H9 (cell line): Measurements from ENCODE around the gene YWHAB. TPM values are rescaled to one million over a fixed set of nuclear protein-coding genes. Genes with fewer than 3 reads are reported as not detected.

Experiments
- DNase-seq: peaks from one replicate; pipeline ENCODE4 v3.0.0-alpha.2; 2017
- H2AFZ ChIP-seq: one replicate; pipeline ENCODE4 v1.6.1; 2013; ENCODE audit warnings: mild to moderate bottlenecking, low read length, control low read depth, moderate library complexity
- H2AK5ac ChIP-seq: 2 replicates; pipeline ENCODE4 v1.6.1; 2013; ENCODE audit warnings: low read length, control low read depth, mixed read lengths; ENCODE audit not compliant: insufficient read length
- H2BK120ac ChIP-seq: one replicate; pipeline ENCODE4 v1.6.1; 2013; ENCODE audit warnings: low read depth, mild to moderate bottlenecking, low read length, control low read depth, inconsistent platforms; ENCODE audit not compliant: poor library complexity, severe bottlenecking
- H2BK12ac ChIP-seq: 2 replicates; pipeline ENCODE4 v1.6.1; 2013; ENCODE audit warnings: low read length, control low read depth, mixed read lengths, low read depth; ENCODE audit not compliant: insufficient read length
- H2BK15ac ChIP-seq: 2 replicates; pipeline ENCODE4 v1.6.1; 2013; ENCODE audit warnings: low read depth, low read length, control low read depth
- H2BK20ac ChIP-seq: one replicate; pipeline ENCODE4 v1.6.1; 2013; ENCODE audit warnings: low read depth, mild to moderate bottlenecking, low read length, control low read depth, inconsistent platforms; ENCODE audit not compliant: poor library complexity, severe bottlenecking
- H2BK5ac ChIP-seq: 2 replicates; pipeline ENCODE4 v1.6.1; 2013; ENCODE audit warnings: low read length, control low read depth, mixed read lengths; ENCODE audit not compliant: insufficient read length
- H3K14ac ChIP-seq: 2 replicates; pipeline ENCODE4 v1.6.1; 2013; ENCODE audit warnings: low read length, control low read depth; ENCODE audit not compliant: insufficient read depth
- H3K18ac ChIP-seq: 2 replicates; pipeline ENCODE4 v1.6.1; 2013; ENCODE audit warnings: low read depth, mild to moderate bottlenecking, mixed read lengths, low read length, control low read depth; ENCODE audit not compliant: insufficient read length
- H3K23ac ChIP-seq: 2 replicates; pipeline ENCODE4 v1.6.1; 2013; ENCODE audit warnings: low read length, control low read depth, mixed read lengths, low read depth; ENCODE audit not compliant: insufficient read length
- H3K23me2 ChIP-seq: 2 replicates; pipeline ENCODE4 v1.6.1; 2013; ENCODE audit warnings: low read depth, mild to moderate bottlenecking, mixed read lengths, low read length, control low read depth; ENCODE audit not compliant: insufficient read length, poor library complexity, severe bottlenecking
- H3K27ac ChIP-seq: 2 replicates; pipeline ENCODE4 v1.5.1; 2013; ENCODE audit warnings: low read length, control low read depth, mixed read lengths, low read depth; ENCODE audit not compliant: insufficient read length
- H3K27me3 ChIP-seq: 2 replicates; pipeline ENCODE4 v1.6.1; 2013; ENCODE audit warnings: low read length, control low read depth, inconsistent platforms; ENCODE audit not compliant: insufficient read depth
- H3K4ac ChIP-seq: 2 replicates; pipeline ENCODE4 v1.6.1; 2013; ENCODE audit warnings: low read depth, mild to moderate bottlenecking, control low read depth, inconsistent platforms, low read length, moderate library complexity
- H3K4me1 ChIP-seq: 2 replicates; pipeline ENCODE4 v1.6.1; 2013; ENCODE audit warnings: low read length, control low read depth, inconsistent platforms; ENCODE audit not compliant: insufficient read depth
- H3K4me2 ChIP-seq: 2 replicates; pipeline ENCODE4 v1.6.1; 2013; ENCODE audit warnings: low read length, control low read depth, mixed read lengths; ENCODE audit not compliant: insufficient read length, insufficient read depth
- H3K56ac ChIP-seq: 2 replicates; pipeline ENCODE4 v1.6.1; 2013; ENCODE audit warnings: low read depth, mild to moderate bottlenecking, mixed read lengths, low read length, control low read depth; ENCODE audit not compliant: insufficient read length
- H3K79me1 ChIP-seq: 2 replicates; pipeline ENCODE4 v1.6.1; 2013; ENCODE audit warnings: low read depth, mild to moderate bottlenecking, moderate library complexity, low read length, control low read depth, inconsistent platforms; ENCODE audit not compliant: insufficient read depth, poor library complexity, severe bottlenecking
- H3K79me2 ChIP-seq: 2 replicates; pipeline ENCODE4 v1.6.1; 2013; ENCODE audit warnings: low read length, control low read depth, inconsistent platforms; ENCODE audit not compliant: insufficient read depth
- H3K9ac ChIP-seq: 2 replicates; pipeline ENCODE4 v1.6.1; 2013; ENCODE audit warnings: low read length, control low read depth, mixed read lengths; ENCODE audit not compliant: insufficient read length; ENCODE audit errors: extremely low read depth
- H3K9me3 ChIP-seq: one replicate; pipeline ENCODE4 v1.6.1; 2013; ENCODE audit warnings: low read depth, low read length, inconsistent platforms; ENCODE audit not compliant: control insufficient read depth
- H3T11ph ChIP-seq: one replicate; pipeline ENCODE4 v1.6.1; 2013; ENCODE audit warnings: mild to moderate bottlenecking, low read length, control low read depth, inconsistent platforms
- H4K20me1 ChIP-seq: one replicate; pipeline ENCODE4 v1.6.1; 2013; ENCODE audit not compliant: control insufficient read depth, insufficient read length, insufficient read depth
- H4K5ac ChIP-seq: 2 replicates; pipeline ENCODE4 v1.6.1; 2013; ENCODE audit warnings: low read depth, mild to moderate bottlenecking, mixed read lengths, low read length, control low read depth; ENCODE audit not compliant: insufficient read length
- H4K8ac ChIP-seq: replicated peaks from 2 replicates; pipeline ENCODE4 v1.6.1; 2013; ENCODE audit warnings: low read length, control low read depth, mixed read lengths, low read depth; ENCODE audit not compliant: insufficient read length
- H4K91ac ChIP-seq: 2 replicates; pipeline ENCODE4 v1.6.1; 2013; ENCODE audit warnings: low read depth, mild to moderate bottlenecking, moderate library complexity, mixed read lengths, low read length, control low read depth; ENCODE audit not compliant: insufficient read length
- H3K27ac Mint-ChIP-seq, 3 experiments: 2 replicates in 2 of 3; 3 replicates in 1 of 3; pipeline ENCODE4 v1.8.0; 2020 to 2021; ENCODE audit warnings: mixed read lengths in 3 of 3, mild to moderate bottlenecking in 1 of 3, moderate library complexity in 1 of 3
- H3K27me3 Mint-ChIP-seq: 2 replicates; pipeline ENCODE4 v1.8.0; 2021; ENCODE audit warnings: low read depth, mild to moderate bottlenecking, moderate library complexity, mixed read lengths
- H3K36me3 Mint-ChIP-seq, 3 experiments: 2 replicates in 2 of 3; 3 replicates in 1 of 3; pipeline ENCODE4 v1.8.0; 2020 to 2021; ENCODE audit warnings: low read depth in 3 of 3, mixed read lengths in 3 of 3; ENCODE audit not compliant: insufficient read depth in 1 of 3
- H3K4me1 Mint-ChIP-seq, 2 experiments: 2 replicates each; pipeline ENCODE4 v1.8.0; 2020; ENCODE audit warnings: mixed read lengths in 2 of 2
- H3K4me3 Mint-ChIP-seq, 2 experiments: 2 replicates in 1 of 2; 3 replicates in 1 of 2; pipeline ENCODE4 v1.8.0; 2020 to 2021; ENCODE audit warnings: mild to moderate bottlenecking in 2 of 2, mixed read lengths in 2 of 2, moderate library complexity in 1 of 2
- H3K9me3 Mint-ChIP-seq, 2 experiments: 2 replicates in 1 of 2; 3 replicates in 1 of 2; pipeline ENCODE4 v1.8.0; 2020; ENCODE audit warnings: mild to moderate bottlenecking in 2 of 2, mixed read lengths in 2 of 2, moderate library complexity in 1 of 2
- WGBS: extraction: QIAGEN DNeasy Blood & Tissue Kit; methylation state at CpG from one replicate; pipeline ENCODE4 v1.1.7; 2013; ENCODE audit warnings: missing lambda C conversion rate, low lambda C conversion rate, mixed read lengths; ENCODE audit not compliant: insufficient read length; ENCODE audit errors: extremely low coverage; 5-methylcytosine and 5-hydroxymethylcytosine counted together
- total RNA-seq: library from RNA; stranded (reverse); gene quantifications from 2 replicates; pipeline ENCODE4 v1.2.1, GENCODE V29; 2021
- TF ChIP-seq, protein P1 (sequence below): fragments of 200-600 bp; sonication (generic); conservative IDR thresholded peaks from 3 replicates; pipeline ENCODE4 v1.8.0; 2021; ENCODE audit warnings: antibody characterized with exemption, mild to moderate bottlenecking

Gene YWHAB
- total RNA-seq, 1 experiment from 2014 or later = 203 TPM

GRCh38 chr20:44924541-44924940 is 39.0 kb downstream of the YWHAB start:
- Histone ChIP-seq H2BK120ac (no peak overlapping the region), H2BK20ac (no peak overlapping the region), H2BK15ac (no peak overlapping the region), H3K9ac (no peak overlapping the region), H3K4me2 (no peak overlapping the region), H4K20me1 (no peaks in the 10 kb centered on the region), H3K27ac (no peak overlapping the region), H3K79me1 (no peaks in the 10 kb centered on the region), H3K27me3 (no peaks in the 10 kb centered on the region), H3K23me2 (no peaks in the 10 kb centered on the region), H3T11ph (no peak overlapping the region), H4K8ac (no peak overlapping the region), H3K14ac (no peak overlapping the region), H3K4me1 (no peaks in the 10 kb centered on the region), H2BK5ac (no peak overlapping the region), H3K23ac (no peak overlapping the region), H3K9me3 (no peaks in the 10 kb centered on the region), H3K4ac (no peak overlapping the region), H3K18ac (no peak overlapping the region), H3K56ac (no peak overlapping the region), H2AFZ (no peak overlapping the region), H4K5ac (no peak overlapping the region), H2BK12ac (no peak overlapping the region), H2AK5ac (no peak overlapping the region), H4K91ac (no peak overlapping the region), H3K79me2 (no peaks in the 10 kb centered on the region)
- H3K27me3 Mint-ChIP-seq = no peaks in the 10 kb centered on the region
- H3K27ac Mint-ChIP-seq = no peak overlapping the region
- no CpG with 5 or more reads among the region's 4 CpGs for whole genome bisulfite sequencing
- H3K9me3 Mint-ChIP-seq = no peaks in the 10 kb centered on the region
- H3K4me3 Mint-ChIP-seq = no peak overlapping the region
- H3K4me1 Mint-ChIP-seq = no peaks in the 10 kb centered on the region
- no peak for DNase-seq
- TF ChIP-seq, protein P1, sequence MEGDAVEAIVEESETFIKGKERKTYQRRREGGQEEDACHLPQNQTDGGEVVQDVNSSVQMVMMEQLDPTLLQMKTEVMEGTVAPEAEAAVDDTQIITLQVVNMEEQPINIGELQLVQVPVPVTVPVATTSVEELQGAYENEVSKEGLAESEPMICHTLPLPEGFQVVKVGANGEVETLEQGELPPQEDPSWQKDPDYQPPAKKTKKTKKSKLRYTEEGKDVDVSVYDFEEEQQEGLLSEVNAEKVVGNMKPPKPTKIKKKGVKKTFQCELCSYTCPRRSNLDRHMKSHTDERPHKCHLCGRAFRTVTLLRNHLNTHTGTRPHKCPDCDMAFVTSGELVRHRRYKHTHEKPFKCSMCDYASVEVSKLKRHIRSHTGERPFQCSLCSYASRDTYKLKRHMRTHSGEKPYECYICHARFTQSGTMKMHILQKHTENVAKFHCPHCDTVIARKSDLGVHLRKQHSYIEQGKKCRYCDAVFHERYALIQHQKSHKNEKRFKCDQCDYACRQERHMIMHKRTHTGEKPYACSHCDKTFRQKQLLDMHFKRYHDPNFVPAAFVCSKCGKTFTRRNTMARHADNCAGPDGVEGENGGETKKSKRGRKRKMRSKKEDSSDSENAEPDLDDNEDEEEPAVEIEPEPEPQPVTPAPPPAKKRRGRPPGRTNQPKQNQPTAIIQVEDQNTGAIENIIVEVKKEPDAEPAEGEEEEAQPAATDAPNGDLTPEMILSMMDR = no peak
- peaks cover 4 to 59% (median 32%) of the 10 kb centered on the region in 3 experiments; a peak in 6 of 7 replicates for H3K36me3 Mint-ChIP-seq
